Body of pancreas (tissue), 4 donors: ENCODE measurements around the gene FGF6. TPM values are rescaled to one million over a fixed set of nuclear protein-coding genes. Genes with fewer than 3 reads are reported as not detected.
"Not testable (repeated sequence)": the region's sequence is repeated elsewhere in the genome, so short reads cannot be mapped to it uniquely, and the experiment has no call there.

Experiments
- ATAC-seq: fragments of 150-250 bp; one replicate; pipeline ENCODE4 v1.9.1; 2016
- DNase-seq, 4 donors: peaks; one replicate each; pipeline ENCODE4 v3.0.0-alpha.2; 2019
- H3K27ac ChIP-seq, 4 donors: fragments of 200-600 bp; sonication (generic); 1 replicate in 3 of 4; 2 replicates in 1 of 4; pipeline versions ENCODE4 v1.5.1 to v1.6.1; 2016 to 2019; ENCODE audit warnings: mild to moderate bottlenecking in 1 of 4, mixed read lengths in 1 of 4, moderate library complexity in 1 of 4
- H3K27me3 ChIP-seq, 2 donors: fragments of 200-600 bp; sonication (generic); one replicate each; pipeline ENCODE4 v1.6.0; 2016; ENCODE audit warnings: mild to moderate bottlenecking in 1 of 2
- H3K36me3 ChIP-seq, 2 donors: fragments of 200-600 bp; sonication (generic); replicated peaks in 1 of 2; 2 replicates each; pipeline ENCODE4 v1.5.1; 2016; ENCODE audit warnings: low read depth in 2 of 2; ENCODE audit not compliant: insufficient read depth in 1 of 2
- H3K4me1 ChIP-seq: fragments of 200-600 bp; sonication (generic); one replicate; pipeline ENCODE4 v1.6.0; 2016
- H3K4me3 ChIP-seq, 2 donors: fragments of 200-600 bp; sonication (generic); 1 replicate in 1 of 2; 2 replicates in 1 of 2; pipeline ENCODE4 v1.5.1; 2016 to 2019
- H3K9me3 ChIP-seq, 3 donors: fragments of 200-600 bp; sonication (generic); 1 replicate in 2 of 3; 2 replicates in 1 of 3; pipeline ENCODE4 v1.5.1; 2016
- CTCF ChIP-seq, 7 experiments: fragments of 450-650 bp in 4 of 7; fragments of 200-600 bp in 3 of 7; sonication (generic) in 3 of 7; IDR thresholded peaks; one replicate each; pipeline ENCODE4 v1.5.1; 2016 to 2019; ENCODE audit warnings: antibody characterized with exemption in 7 of 7
- POLR2A ChIP-seq, 3 donors: fragments of 450-650 bp; IDR thresholded peaks; one replicate each; pipeline ENCODE4 v1.6.1; 2016; ENCODE audit warnings: antibody characterized with exemption in 3 of 3, mild to moderate bottlenecking in 2 of 3
- WGBS, 2 donors: methylation state at CpG; one replicate each; pipeline ENCODE4 v1.1.5; 2017; 5-methylcytosine and 5-hydroxymethylcytosine counted together
- intact Hi-C: fragments of 100-400 bp; cut with DNase I; formaldehyde crosslinking; loops from one replicate; pipeline ENCODE4 v1.15.1; 2023
- total RNA-seq, 2 donors: library from RNA; depleted of rRNA; stranded (reverse); fragments of >200 nt; gene quantifications; one replicate each; pipeline ENCODE4 v1.1.0, GENCODE V29; 2016

The FGF6 gene
- total RNA-seq, 2 donors from 2014 or later = not detected

GRCh38 chr12:4477129-4477528 lies 31.5 kb upstream of the FGF6 start:
- no peak for ATAC-seq
- Histone ChIP-seq H3K9me3 (no peaks in the 10 kb centered on the region), H3K27ac (no peak overlapping the region), H3K36me3 (no peaks in the 10 kb centered on the region), H3K4me1 (no peaks in the 10 kb centered on the region), H3K4me3 (no peak overlapping the region), H3K27me3 (no peaks in the 10 kb centered on the region)
- intact Hi-C loops = no loop called here
- 78 to 90% methylated on average over 2 of the region's 2 CpGs for WGBS, 2 donors
- no peak for TF ChIP-seq CTCF (IDR thresholded peaks at IDR 0.05)
- no peak for TF ChIP-seq POLR2A (IDR thresholded peaks at IDR 0.05)
- DNase-seq = no peak

- DNase-seq (no peak), ATAC-seq (no peak)
- WGBS, 2 donors = 53 to 68% methylated on average over 2 of the region's 2 CpGs
- Histone ChIP-seq H3K27ac (no peak overlapping the region), H3K4me3 (no peak overlapping the region), H3K9me3 (no peaks in the 10 kb centered on the region), H3K36me3 (no peaks in the 10 kb centered on the region), H3K4me1 (no peaks in the 10 kb centered on the region), H3K27me3 (no peaks in the 10 kb centered on the region)
- intact Hi-C loops = no loop called here
- TF ChIP-seq POLR2A (IDR thresholded peaks at IDR 0.05) (no peak), CTCF (IDR thresholded peaks at IDR 0.05) (no peak)
These were observed 26.4 kb upstream of the FGF6 start for GRCh38 chr12:4472046-4472445.

GRCh38 chr12:4471256-4471655 lies 25.6 kb upstream of the FGF6 start:
- DNase-seq (no peak), ATAC-seq (no peak)
- no peaks in the 10 kb centered on the region for H3K27me3 ChIP-seq
- no peaks in the 10 kb centered on the region for H3K9me3 ChIP-seq
- H3K36me3 ChIP-seq = no peaks in the 10 kb centered on the region
- TF ChIP-seq POLR2A (IDR thresholded peaks at IDR 0.05) (no peak), CTCF (IDR thresholded peaks at IDR 0.05) (no peak)
- no peaks in the 10 kb centered on the region for H3K4me1 ChIP-seq
- intact Hi-C loops = no loop called here
- H3K27ac ChIP-seq = no peak overlapping the region
- WGBS, 2 donors = 78 to 84% methylated on average over 4 of the region's 4 CpGs
- H3K4me3 ChIP-seq = no peak overlapping the region

GRCh38 chr12:4468994-4469393 lies 23.4 kb upstream of the FGF6 start:
- Histone ChIP-seq H3K27me3 (no peaks in the 10 kb centered on the region), H3K9me3 (no peaks in the 10 kb centered on the region), H3K4me1 (no peaks in the 10 kb centered on the region), H3K36me3 (no peaks in the 10 kb centered on the region), H3K4me3 (no peak overlapping the region), H3K27ac (no peak overlapping the region)
- ATAC-seq (no peak), DNase-seq (no peak)
- intact Hi-C loops = no loop called here
- TF ChIP-seq CTCF (IDR thresholded peaks at IDR 0.05) (no peak), POLR2A (IDR thresholded peaks at IDR 0.05) (no peak)

GRCh38 chr12:4460761-4461160 lies 15.1 kb upstream of the FGF6 start:
- Histone ChIP-seq H3K36me3 (no peaks in the 10 kb centered on the region), H3K9me3 (no peaks in the 10 kb centered on the region), H3K27ac (no peak overlapping the region), H3K27me3 (no peaks in the 10 kb centered on the region), H3K4me1 (no peaks in the 10 kb centered on the region), H3K4me3 (no peak overlapping the region)
- intact Hi-C loops = no loop called here
- WGBS, 2 donors = 79 to 80% methylated on average over 4 of the region's 4 CpGs
- no peak for TF ChIP-seq POLR2A (IDR thresholded peaks at IDR 0.05)
- TF ChIP-seq CTCF (IDR thresholded peaks at IDR 0.05) = no peak
- ATAC-seq (no peak), DNase-seq (no peak)

GRCh38 chr12:4455849-4456248 lies 10.2 kb upstream of the FGF6 start:
- H3K27ac ChIP-seq, H3K4me3 ChIP-seq, intact Hi-C loops, ATAC-seq, H3K9me3 ChIP-seq, DNase-seq, H3K36me3 ChIP-seq, H3K27me3 ChIP-seq, H3K4me1 ChIP-seq: not testable (repeated sequence)
- WGBS, 2 donors = 70 to 85% methylated on average over 4 of the region's 4 CpGs
